Progenitor cell of endocrine pancreas (in vitro differentiated cells): ENCODE measurements around the gene BCL2L12. TPM values are rescaled to one million over a fixed set of nuclear protein-coding genes. Genes with fewer than 3 reads are reported as not detected.

Source experiments
- DNase-seq: peaks from one replicate; pipeline ENCODE4 v3.0.0; 2021; ENCODE audit warnings: low spot score; ENCODE audit not compliant: unreplicated experiment
- H3K27ac Mint-ChIP-seq: 2 replicates; pipeline ENCODE4 v1.8.0; 2021; ENCODE audit warnings: mild to moderate bottlenecking, moderate library complexity, mixed read lengths
- H3K27me3 Mint-ChIP-seq: 2 replicates; pipeline ENCODE4 v1.8.0; 2021; ENCODE audit warnings: mixed read lengths
- H3K36me3 Mint-ChIP-seq: 2 replicates; pipeline ENCODE4 v1.8.0; 2022; ENCODE audit warnings: mixed read lengths; ENCODE audit not compliant: insufficient read depth
- H3K4me1 Mint-ChIP-seq: 2 replicates; pipeline ENCODE4 v1.8.0; 2021; ENCODE audit warnings: low read depth, mixed read lengths
- H3K4me3 Mint-ChIP-seq: 2 replicates; pipeline ENCODE4 v1.8.0; 2021; ENCODE audit warnings: low read depth, mild to moderate bottlenecking, moderate library complexity, mixed read lengths
- H3K9me3 Mint-ChIP-seq: 2 replicates; pipeline ENCODE4 v1.8.0; 2021; ENCODE audit warnings: low read depth, mixed read lengths
- total RNA-seq: library from RNA; stranded (reverse); gene quantifications from 2 replicates; pipeline ENCODE4 v1.2.1, GENCODE V29; 2021
- TF ChIP-seq, protein P1 (sequence below): fragments of 200-600 bp; sonication (generic); IDR thresholded peaks from one replicate; pipeline ENCODE4 v1.5.0; 2021; ENCODE audit warnings: antibody characterized with exemption, mild to moderate bottlenecking; ENCODE audit not compliant: unreplicated experiment

The BCL2L12 gene
- total RNA-seq, 1 donor from 2014 or later = 59.0 TPM

DNA sequence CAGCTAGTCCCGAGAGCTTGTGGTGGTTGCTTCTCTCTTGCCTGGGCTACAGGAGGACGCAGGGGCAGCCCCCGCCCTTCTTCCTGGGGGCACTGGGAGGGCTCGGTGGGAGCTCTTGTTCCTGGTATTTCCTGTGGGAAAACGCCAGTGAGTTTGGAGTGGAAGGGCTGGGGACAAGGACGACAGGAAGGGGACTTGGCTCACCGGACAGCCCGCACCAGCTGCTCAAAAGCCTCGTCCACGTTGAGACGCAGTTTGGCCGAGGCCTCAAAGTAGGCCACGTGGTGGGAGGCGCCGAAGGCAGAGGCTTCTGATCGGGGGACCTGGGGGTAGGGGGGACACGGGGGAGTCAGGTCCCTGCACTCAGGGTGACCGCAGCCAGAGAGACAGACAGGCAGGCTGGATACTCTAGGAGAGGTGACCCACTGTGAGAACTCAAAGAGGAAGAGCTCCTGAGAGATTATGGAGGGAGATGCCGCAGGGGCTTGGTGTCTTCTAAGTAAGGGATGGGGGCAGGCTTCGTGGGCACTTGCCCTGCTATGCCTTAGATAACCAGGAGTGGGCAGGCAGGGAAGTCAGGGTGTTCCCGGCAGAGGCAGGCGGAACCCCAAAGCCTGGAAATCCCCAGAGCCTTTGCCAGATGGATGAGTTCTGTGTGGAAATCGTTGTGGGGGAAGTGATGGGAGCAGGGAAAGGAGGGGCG, 30.1 kb upstream of the BCL2L12 start:
- no peak for DNase-seq
- Mint-ChIP-seq H3K4me1 (peaks cover 18% of the 10 kb centered on the region), H3K9me3 (no peaks in the 10 kb centered on the region), H3K4me3 (no peak overlapping the region), H3K36me3 (no peaks in the 10 kb centered on the region), H3K27me3 (peaks cover 33% of the 10 kb centered on the region), H3K27ac (peak overlapping the region; percentile 81)
- TF ChIP-seq, protein P1, sequence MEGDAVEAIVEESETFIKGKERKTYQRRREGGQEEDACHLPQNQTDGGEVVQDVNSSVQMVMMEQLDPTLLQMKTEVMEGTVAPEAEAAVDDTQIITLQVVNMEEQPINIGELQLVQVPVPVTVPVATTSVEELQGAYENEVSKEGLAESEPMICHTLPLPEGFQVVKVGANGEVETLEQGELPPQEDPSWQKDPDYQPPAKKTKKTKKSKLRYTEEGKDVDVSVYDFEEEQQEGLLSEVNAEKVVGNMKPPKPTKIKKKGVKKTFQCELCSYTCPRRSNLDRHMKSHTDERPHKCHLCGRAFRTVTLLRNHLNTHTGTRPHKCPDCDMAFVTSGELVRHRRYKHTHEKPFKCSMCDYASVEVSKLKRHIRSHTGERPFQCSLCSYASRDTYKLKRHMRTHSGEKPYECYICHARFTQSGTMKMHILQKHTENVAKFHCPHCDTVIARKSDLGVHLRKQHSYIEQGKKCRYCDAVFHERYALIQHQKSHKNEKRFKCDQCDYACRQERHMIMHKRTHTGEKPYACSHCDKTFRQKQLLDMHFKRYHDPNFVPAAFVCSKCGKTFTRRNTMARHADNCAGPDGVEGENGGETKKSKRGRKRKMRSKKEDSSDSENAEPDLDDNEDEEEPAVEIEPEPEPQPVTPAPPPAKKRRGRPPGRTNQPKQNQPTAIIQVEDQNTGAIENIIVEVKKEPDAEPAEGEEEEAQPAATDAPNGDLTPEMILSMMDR = no peak

DNA sequence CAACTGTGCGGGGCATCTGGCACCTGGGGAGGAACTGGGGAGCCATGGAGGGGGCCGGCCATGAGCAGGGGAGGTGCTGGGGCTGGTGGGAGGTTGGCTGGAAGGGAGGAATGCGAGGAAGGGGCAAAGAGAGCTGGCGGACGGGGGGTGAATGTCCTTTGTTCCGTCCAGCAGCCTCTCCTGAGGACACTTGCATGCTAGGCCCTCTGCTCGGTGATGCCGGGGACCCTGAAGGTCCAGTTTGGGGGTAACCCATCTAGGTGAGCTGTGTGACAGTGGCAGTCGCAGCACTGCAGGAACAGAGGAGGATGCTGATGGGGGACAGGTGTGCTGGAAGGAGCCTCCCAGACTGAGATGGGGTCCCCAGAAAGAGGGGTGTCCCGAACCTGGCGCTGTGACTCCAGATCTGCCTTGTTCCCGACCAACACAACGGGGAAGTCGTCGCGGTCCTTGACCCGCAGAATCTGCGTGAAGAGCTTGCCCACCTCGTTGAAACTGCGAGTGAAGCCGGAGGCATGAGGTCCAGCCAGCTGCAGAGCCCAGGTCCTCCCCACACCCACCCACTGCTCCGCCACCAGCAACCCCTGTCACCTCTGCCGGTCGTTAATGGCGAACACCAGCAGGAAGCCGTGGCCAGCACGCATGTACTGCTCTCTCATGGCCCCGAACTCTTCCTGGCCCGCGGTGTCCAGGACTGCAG, 29.4 kb upstream of the BCL2L12 start:
- no peaks in the 10 kb centered on the region for H3K36me3 Mint-ChIP-seq
- H3K4me3 Mint-ChIP-seq = no peak overlapping the region
- no peak for DNase-seq
- H3K4me1 Mint-ChIP-seq = peaks cover 22% of the 10 kb centered on the region
- H3K27ac Mint-ChIP-seq = peak overlapping the region; percentile 81
- TF ChIP-seq, protein P1 = no peak
- no peaks in the 10 kb centered on the region for H3K9me3 Mint-ChIP-seq
- H3K27me3 Mint-ChIP-seq = peaks cover 33% of the 10 kb centered on the region

DNA sequence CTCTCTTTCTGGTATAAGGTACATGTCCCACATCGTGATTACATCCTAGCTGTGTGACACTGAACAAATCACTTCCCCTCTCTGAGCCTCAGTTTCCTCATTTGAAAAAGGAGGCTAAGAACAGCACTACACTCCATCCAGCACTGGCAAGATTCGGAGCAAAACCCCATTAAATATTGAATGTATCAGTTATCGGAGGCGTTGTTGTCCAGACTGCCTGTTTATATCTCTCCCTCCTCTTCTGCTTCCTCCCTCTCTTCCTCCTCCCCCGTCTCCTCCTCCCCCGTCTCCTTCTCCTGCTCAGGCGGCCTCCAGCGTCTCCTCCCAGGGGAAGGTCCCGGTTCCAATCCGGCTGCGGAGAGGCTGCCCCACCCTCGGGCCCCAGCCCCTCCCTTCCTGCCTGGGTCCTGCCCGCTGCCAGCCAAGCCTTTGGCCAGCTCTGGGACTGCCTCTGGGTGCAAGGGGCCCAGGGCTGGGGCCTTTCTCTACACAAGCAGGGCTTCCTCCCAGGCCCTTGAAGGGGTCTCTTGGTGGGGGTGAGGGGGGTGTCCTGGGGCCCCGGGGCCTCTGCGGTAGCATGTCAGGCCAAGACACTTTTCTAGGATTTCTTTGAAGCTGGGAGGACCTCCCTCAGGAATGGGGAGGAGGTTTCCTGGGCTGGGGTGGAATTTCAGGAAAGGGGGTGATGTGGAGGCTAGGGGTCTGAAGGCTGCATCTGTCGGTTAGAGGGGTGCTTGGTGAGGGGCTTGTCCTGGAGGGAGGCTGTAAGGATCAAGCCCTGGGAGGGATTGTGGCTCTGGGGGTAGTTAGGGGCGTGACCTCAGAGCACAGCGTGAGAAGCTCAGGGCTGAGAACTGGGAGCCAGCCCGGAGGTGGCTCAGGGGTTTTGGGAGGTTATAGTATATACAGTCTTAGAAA, 27.7 kb upstream of the BCL2L12 start:
- Mint-ChIP-seq H3K9me3 (no peaks in the 10 kb centered on the region), H3K36me3 (no peaks in the 10 kb centered on the region), H3K27me3 (peaks cover 33% of the 10 kb centered on the region), H3K4me1 (peaks cover 32% of the 10 kb centered on the region), H3K27ac (peak overlapping the region; percentile 19), H3K4me3 (peak overlapping the region; percentile 58)
- no peak for DNase-seq
- TF ChIP-seq, protein P1 = no peak

DNA sequence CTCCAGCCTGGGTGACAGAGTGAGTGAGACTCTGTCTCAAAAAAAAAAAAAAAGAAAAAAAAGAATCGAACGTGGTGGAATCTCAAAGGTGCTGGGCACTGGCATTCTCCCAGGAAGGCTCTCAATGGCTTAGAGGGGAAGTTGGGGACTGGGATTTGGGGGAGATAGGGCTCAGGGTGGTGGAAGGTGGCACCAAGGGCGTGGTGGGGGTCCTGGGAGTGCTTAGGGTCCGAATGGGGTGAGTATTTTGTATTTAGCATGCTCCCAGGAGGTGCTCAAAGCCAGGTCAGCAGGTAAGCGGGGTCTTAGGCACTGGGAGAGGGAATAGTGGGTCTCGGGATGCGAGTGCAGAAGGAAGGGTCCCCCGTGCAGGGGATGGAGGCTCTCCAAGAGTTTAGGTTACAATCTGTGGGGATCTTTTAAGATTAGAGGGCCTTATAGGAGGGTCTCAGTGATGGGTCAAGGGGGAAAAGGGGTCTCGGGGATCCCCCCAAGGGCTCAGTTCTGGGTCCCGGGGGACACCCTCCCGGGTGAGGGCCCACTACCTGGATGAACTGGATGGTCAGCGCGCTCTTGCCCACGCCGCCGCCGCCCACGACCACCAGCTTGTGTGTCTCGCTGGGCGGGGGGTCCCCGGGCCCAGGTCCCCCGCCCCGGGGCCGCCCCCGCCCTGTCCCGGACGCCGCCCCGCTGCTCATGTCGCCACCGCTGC, 26.2 kb upstream of the BCL2L12 start:
- peaks cover 33% of the 10 kb centered on the region for H3K27me3 Mint-ChIP-seq
- no peaks in the 10 kb centered on the region for H3K9me3 Mint-ChIP-seq
- peaks cover 1% of the 10 kb centered on the region for H3K36me3 Mint-ChIP-seq
- no peak for DNase-seq
- TF ChIP-seq, protein P1 = no peak
- H3K4me1 Mint-ChIP-seq = peaks cover 41% of the 10 kb centered on the region
- peak overlapping the region; percentile 98 for H3K4me3 Mint-ChIP-seq
- peak overlapping the region; percentile 88 for H3K27ac Mint-ChIP-seq
